Lower lobe of right lung (tissue), 2 donors: ENCODE data around the gene MRGPRD. TPM values are rescaled to one million over a fixed set of nuclear protein-coding genes. Genes with fewer than 3 reads are reported as not detected.
A peak's percentile ranks its signal among the peaks of the same experiment; 100 is the strongest.

Experiments used
- ATAC-seq, 2 donors: fragments of 200-7000 bp; cut with Tn5 transposase; one replicate each; pipeline ENCODE4 v1.9.1; 2020 to 2022; ENCODE audit warnings: mild to moderate bottlenecking in 2 of 2, moderate library complexity in 2 of 2
- DNase-seq: peaks from one replicate; pipeline ENCODE4 v3.0.0-alpha.2; 2020
- H3K27ac ChIP-seq: fragments of 200-600 bp; one replicate; pipeline ENCODE4 v1.8.0; 2022
- H3K27me3 ChIP-seq: fragments of 200-600 bp; one replicate; pipeline ENCODE4 v1.8.0; 2022; ENCODE audit warnings: low read depth
- H3K36me3 ChIP-seq: fragments of 200-600 bp; one replicate; pipeline ENCODE4 v1.8.0; 2022; ENCODE audit warnings: mild to moderate bottlenecking
- H3K4me1 ChIP-seq: fragments of 200-600 bp; one replicate; pipeline ENCODE4 v1.8.0; 2022
- H3K4me3 ChIP-seq: fragments of 200-600 bp; one replicate; pipeline ENCODE4 v1.8.0; 2022; ENCODE audit warnings: mild to moderate bottlenecking
- H3K9me3 ChIP-seq: fragments of 200-600 bp; one replicate; pipeline ENCODE4 v1.8.0; 2022
- CTCF ChIP-seq: fragments of 200-600 bp; IDR thresholded peaks from one replicate; pipeline ENCODE4 v1.8.0; 2022; ENCODE audit warnings: antibody characterized with exemption, mild to moderate bottlenecking
- intact Hi-C: fragments of 100-400 bp; cut with DNase I; formaldehyde crosslinking; loops from one replicate; pipeline ENCODE4 v1.11.0; 2022
- total RNA-seq: library from RNA; stranded (reverse); fragmentation: NEBNext Ultra II Directional; extraction: Animal tissue kit (Norgen Biotek cat#: 25700); gene quantifications from one replicate; pipeline ENCODE4 v1.2.1, GENCODE V29; 2021
- donor health status: DM: no; HTN: yes; CAD: no; lungs with severe emphysema.

Gene MRGPRD
- total RNA-seq, 1 donor from 2014 or later, result not detected

- intact Hi-C loops, result no loop called here
- TF ChIP-seq CTCF, result no peak
- DNase-seq, result peak; percentile 49
- Histone ChIP-seq H3K36me3 (peaks cover 18% of the 10 kb centered on the region), H3K4me3 (no peak overlapping the region), H3K27ac (peak overlapping the region; percentile 69), H3K4me1 (peaks cover 39% of the 10 kb centered on the region), H3K27me3 (peaks cover 51% of the 10 kb centered on the region), H3K9me3 (no peaks in the 10 kb centered on the region)
- ATAC-seq, result peak; percentile 16 to 61
Observed at GRCh38 chr11:69008737-69009440, 28.1 kb upstream of the MRGPRD start.

GRCh38 chr11:69007975-69008381, 27.2 kb upstream of the MRGPRD start:
- peaks cover 21% of the 10 kb centered on the region for H3K36me3 ChIP-seq
- H3K4me3 ChIP-seq, result no peak overlapping the region
- H3K27ac ChIP-seq, result peak overlapping the region; percentile 69
- H3K9me3 ChIP-seq, result no peaks in the 10 kb centered on the region
- DNase-seq (peak; percentile 37), ATAC-seq (no peak)
- peaks cover 32% of the 10 kb centered on the region for H3K4me1 ChIP-seq
- intact Hi-C loops, result no loop called here
- H3K27me3 ChIP-seq, result peaks cover 47% of the 10 kb centered on the region
- TF ChIP-seq CTCF, result no peak

GRCh38 chr11:69006816-69007215, 26.0 kb upstream of the MRGPRD start:
- intact Hi-C loops, result no loop called here
- no peak for TF ChIP-seq CTCF
- no peak overlapping the region for H3K27ac ChIP-seq
- no peak for DNase-seq
- H3K36me3 ChIP-seq, result peaks cover 21% of the 10 kb centered on the region
- H3K9me3 ChIP-seq, result no peaks in the 10 kb centered on the region
- no peak for ATAC-seq
- H3K4me3 ChIP-seq, result no peak overlapping the region
- H3K4me1 ChIP-seq, result peaks cover 31% of the 10 kb centered on the region
- peaks cover 36% of the 10 kb centered on the region for H3K27me3 ChIP-seq

GRCh38 chr11:69005631-69006368, 25.0 kb upstream of the MRGPRD start:
- Histone ChIP-seq H3K4me1 (peaks cover 34% of the 10 kb centered on the region), H3K4me3 (no peak overlapping the region), H3K27ac (no peak overlapping the region), H3K27me3 (peaks cover 26% of the 10 kb centered on the region), H3K9me3 (no peaks in the 10 kb centered on the region), H3K36me3 (peaks cover 21% of the 10 kb centered on the region)
- intact Hi-C loops, result no loop called here
- ATAC-seq, result no peak
- TF ChIP-seq CTCF, result no peak
- DNase-seq, result no peak

- intact Hi-C loops, result no loop called here
- no peak overlapping the region for H3K27ac ChIP-seq
Observed at GRCh38 chr11:69005183-69005630, 24.4 kb upstream of the MRGPRD start.

More at GRCh38 chr11:69005183-69005630, 24.4 kb upstream of the MRGPRD start:
- Histone ChIP-seq H3K4me1 (peaks cover 28% of the 10 kb centered on the region), H3K27me3 (peaks cover 20% of the 10 kb centered on the region), H3K36me3 (peaks cover 21% of the 10 kb centered on the region), H3K4me3 (no peak overlapping the region), H3K9me3 (no peaks in the 10 kb centered on the region)
- DNase-seq (no peak), ATAC-seq (no peak)
- TF ChIP-seq CTCF, result no peak
